ENCODE results near the gene SRMS.

DNA sequence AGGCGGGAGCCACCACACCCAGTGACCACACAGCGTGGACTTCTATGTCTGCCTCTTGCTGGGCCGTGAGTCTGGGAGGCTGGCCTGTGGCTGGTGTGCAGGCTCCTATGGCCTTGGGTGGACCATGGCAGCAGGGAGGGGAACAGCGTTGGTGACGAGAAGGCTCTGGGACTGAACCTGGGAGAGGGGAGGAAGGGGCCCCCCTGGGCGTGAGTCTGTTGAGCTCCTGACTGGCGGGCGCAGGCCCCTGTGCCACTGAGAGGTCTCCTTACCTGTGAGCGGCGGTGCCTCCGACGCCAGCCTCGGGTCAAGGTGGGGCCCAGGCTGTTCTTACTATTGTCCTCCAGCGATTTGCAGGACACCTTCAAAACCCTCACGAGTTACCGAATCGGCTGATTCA, 39.2 kb upstream of the SRMS start:
- TF ChIP-seq CTCF (IDR thresholded peaks at IDR 0.05) (no peak), EZH2phosphoT487 (IDR thresholded peaks at IDR 0.05) (no peak)

Measured in neural progenitor cell (in vitro differentiated cells).